ENCODE data around the gene GAS7. TPM values are rescaled to one million over a fixed set of nuclear protein-coding genes. Genes with fewer than 3 reads are reported as not detected.
A peak's percentile ranks its signal among the peaks of the same experiment; 100 is the strongest.

GAS7 gene
- total RNA-seq, 1 donor from 2014 or later = 72.7 TPM

DNA sequence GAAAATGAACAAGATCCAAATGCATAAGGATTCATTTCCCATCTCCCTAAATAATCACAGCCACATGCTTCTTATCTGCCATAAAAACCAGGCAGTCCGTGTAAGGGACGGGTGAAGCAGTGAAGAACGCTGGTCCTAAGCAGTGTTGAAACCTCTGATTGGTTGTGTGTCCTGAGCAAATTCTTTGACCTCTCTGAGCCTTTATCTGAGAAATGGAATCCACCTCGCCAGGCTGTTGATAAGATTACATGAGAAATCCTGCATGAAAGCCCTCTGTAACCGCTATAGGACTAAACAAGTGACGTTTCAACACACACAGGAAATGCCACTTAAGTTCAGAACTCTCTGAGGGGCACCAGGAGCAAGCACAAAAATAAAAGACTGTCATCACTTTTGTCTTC lies 26.8 kb downstream of the GAS7 start:
- Mint-ChIP-seq H3K27ac (ENCODE audit: unreplicated experiment) (no peak overlapping the region), H3K9me3 (no peaks in the 10 kb centered on the region), H3K27me3 (ENCODE audit: low read depth) (peaks cover 7% of the 10 kb centered on the region)

DNA sequence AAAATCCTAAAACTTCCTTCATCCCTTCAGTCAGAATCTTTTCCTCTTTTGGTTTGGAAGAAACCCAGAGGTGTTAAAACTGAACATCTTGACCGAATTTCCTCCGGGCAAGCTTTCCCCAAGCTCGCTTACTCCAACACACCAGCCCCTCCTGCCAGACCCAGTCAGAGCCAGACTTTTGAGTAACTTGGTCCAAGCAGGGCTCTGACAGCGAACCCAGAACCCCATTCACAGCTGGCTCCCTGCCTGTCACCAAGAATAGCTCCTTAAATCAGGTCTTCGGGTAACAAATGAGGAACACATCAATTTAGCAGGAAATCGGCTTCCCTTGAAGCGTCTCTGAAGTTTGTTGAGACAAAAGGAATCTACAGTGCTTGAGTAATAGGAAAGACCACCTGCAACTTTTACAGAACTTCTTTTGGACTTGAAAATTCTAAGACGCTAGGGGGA lies 27.3 kb downstream of the GAS7 start:
- H3K27ac Mint-ChIP-seq (ENCODE audit: unreplicated experiment) = peak overlapping the region; percentile 46

More for the DNA sequence above, 26.8 kb downstream of the GAS7 start:
- Mint-ChIP-seq H3K4me1 (peaks cover 20% of the 10 kb centered on the region), H3K4me3 (no peak overlapping the region), H3K36me3 (ENCODE audit: low read depth) (no peaks in the 10 kb centered on the region)
- TF ChIP-seq, protein P1, sequence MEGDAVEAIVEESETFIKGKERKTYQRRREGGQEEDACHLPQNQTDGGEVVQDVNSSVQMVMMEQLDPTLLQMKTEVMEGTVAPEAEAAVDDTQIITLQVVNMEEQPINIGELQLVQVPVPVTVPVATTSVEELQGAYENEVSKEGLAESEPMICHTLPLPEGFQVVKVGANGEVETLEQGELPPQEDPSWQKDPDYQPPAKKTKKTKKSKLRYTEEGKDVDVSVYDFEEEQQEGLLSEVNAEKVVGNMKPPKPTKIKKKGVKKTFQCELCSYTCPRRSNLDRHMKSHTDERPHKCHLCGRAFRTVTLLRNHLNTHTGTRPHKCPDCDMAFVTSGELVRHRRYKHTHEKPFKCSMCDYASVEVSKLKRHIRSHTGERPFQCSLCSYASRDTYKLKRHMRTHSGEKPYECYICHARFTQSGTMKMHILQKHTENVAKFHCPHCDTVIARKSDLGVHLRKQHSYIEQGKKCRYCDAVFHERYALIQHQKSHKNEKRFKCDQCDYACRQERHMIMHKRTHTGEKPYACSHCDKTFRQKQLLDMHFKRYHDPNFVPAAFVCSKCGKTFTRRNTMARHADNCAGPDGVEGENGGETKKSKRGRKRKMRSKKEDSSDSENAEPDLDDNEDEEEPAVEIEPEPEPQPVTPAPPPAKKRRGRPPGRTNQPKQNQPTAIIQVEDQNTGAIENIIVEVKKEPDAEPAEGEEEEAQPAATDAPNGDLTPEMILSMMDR (conservative IDR thresholded peaks at IDR 0.05) = no peak
- DNase-seq (ENCODE audit: low read depth, low spot score) = no peak

DNA sequence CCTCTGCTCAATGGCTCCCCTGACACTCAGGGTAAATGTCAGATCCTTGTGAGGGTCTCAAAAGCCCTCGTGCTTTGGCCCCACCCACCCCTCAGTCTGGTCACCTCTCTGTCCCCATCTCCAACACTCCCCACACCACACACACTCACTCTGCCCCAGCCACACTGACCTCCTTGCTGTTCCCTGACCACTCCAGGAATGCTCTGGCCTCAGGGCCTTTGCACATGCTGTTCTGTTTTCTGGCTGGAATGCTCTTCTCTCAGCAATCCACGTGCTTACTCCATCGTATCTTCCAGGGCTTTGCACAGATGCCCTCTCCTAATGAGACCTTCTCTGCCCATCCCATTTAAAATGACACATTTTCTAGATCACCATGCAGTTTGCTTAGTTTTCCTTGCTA lies 28.2 kb downstream of the GAS7 start:
- no peak for DNase-seq (ENCODE audit: low read depth, low spot score)
- Mint-ChIP-seq H3K4me1 (peaks cover 20% of the 10 kb centered on the region), H3K36me3 (ENCODE audit: low read depth) (no peaks in the 10 kb centered on the region), H3K27me3 (ENCODE audit: low read depth) (peaks cover 7% of the 10 kb centered on the region), H3K4me3 (no peak overlapping the region), H3K27ac (ENCODE audit: unreplicated experiment) (no peak overlapping the region), H3K9me3 (no peaks in the 10 kb centered on the region)
- TF ChIP-seq, protein P1 (conservative IDR thresholded peaks at IDR 0.05) = no peak

More for the DNA sequence above, 27.3 kb downstream of the GAS7 start:
- Mint-ChIP-seq H3K4me1 (peaks cover 20% of the 10 kb centered on the region), H3K9me3 (no peaks in the 10 kb centered on the region), H3K4me3 (no peak overlapping the region), H3K36me3 (ENCODE audit: low read depth) (no peaks in the 10 kb centered on the region), H3K27me3 (ENCODE audit: low read depth) (peaks cover 7% of the 10 kb centered on the region)
- no peak for DNase-seq (ENCODE audit: low read depth, low spot score)
- TF ChIP-seq, protein P1 (conservative IDR thresholded peaks at IDR 0.05) = no peak

DNA sequence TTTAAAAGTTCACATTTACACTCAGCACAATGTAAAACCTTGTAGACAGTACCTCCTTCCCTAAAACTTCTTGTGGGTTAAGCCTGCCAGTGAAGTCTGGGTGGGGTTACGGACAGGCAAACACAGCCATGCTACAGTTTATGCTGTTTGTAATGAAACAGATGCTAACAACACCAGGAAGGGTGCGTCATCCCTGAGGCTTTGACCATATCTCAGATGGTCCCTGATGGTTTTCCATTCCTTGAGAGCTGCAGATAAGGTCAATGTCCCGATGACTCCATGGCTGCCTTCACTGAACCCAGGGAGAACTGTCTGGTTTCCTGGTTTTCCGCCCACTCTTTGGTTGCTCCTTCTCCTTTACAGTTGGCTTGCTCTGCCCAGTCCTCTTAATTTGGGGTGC lies 29.1 kb downstream of the GAS7 start:
- no peak overlapping the region for H3K27ac Mint-ChIP-seq (ENCODE audit: unreplicated experiment)
- peaks cover 20% of the 10 kb centered on the region for H3K4me1 Mint-ChIP-seq
- H3K9me3 Mint-ChIP-seq = no peaks in the 10 kb centered on the region
- TF ChIP-seq, protein P1 (conservative IDR thresholded peaks at IDR 0.05) = no peak
- no peak overlapping the region for H3K4me3 Mint-ChIP-seq
- DNase-seq (ENCODE audit: low read depth, low spot score) = no peak
- H3K36me3 Mint-ChIP-seq (ENCODE audit: low read depth) = no peaks in the 10 kb centered on the region
- H3K27me3 Mint-ChIP-seq (ENCODE audit: low read depth) = peaks cover 7% of the 10 kb centered on the region

DNA sequence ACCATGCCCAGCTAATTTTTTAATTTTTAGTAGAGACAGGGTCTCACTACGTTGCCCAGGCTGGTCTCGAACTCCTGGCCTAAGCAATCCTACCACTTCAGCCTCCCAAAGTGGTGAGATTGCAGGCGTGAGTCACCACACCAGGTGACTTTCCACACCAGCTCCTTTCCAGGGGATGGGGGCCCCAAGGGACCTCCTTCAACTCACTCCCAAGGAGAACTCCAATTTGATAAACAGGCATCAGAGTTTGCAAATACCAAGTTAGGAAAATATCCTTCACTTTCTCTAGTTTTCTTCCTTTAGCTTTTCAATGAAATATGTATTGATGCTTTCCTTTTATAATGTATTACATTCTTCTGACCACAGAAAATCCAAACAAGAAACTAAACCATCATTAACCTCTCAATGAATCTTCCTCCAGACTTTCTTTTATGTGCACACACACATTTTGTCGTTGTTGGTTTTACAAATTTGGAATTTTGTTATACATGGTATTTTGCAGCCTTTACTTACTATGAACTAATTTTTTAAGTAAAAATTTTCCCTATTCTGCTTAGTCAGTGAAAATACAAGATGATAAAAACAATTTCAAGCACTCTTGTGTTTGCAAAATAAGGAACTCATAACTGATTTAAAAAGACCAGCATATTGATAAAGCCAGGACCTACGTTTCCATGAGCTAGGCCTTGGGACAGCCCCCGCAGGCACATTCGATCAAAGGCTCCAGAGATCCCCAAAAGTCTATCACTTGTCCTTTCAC lies 32.0 kb downstream of the GAS7 start:
- Mint-ChIP-seq H3K27ac (ENCODE audit: unreplicated experiment) (no peak overlapping the region), H3K9me3 (no peaks in the 10 kb centered on the region), H3K4me1 (peaks cover 12% of the 10 kb centered on the region), H3K4me3 (no peak overlapping the region), H3K36me3 (ENCODE audit: low read depth) (no peaks in the 10 kb centered on the region), H3K27me3 (ENCODE audit: low read depth) (peaks cover 4% of the 10 kb centered on the region)
- DNase-seq (ENCODE audit: low read depth, low spot score) = no peak
- TF ChIP-seq, protein P1 (conservative IDR thresholded peaks at IDR 0.05) = no peak

Data from neural crest cell (in vitro differentiated cells).